GM11168 (cell line): Measurements from ENCODE around the gene PGM2.

Source experiments
- in situ Hi-C: fragments of 300-500 bp; cut with MboI; formaldehyde crosslinking; loops from one replicate; pipeline ENCODE4 v1.12.0; 2022; ENCODE audit warnings: low sequenced_read_pairs; ENCODE audit not compliant: unreplicated experiment

PGM2 gene

DNA sequence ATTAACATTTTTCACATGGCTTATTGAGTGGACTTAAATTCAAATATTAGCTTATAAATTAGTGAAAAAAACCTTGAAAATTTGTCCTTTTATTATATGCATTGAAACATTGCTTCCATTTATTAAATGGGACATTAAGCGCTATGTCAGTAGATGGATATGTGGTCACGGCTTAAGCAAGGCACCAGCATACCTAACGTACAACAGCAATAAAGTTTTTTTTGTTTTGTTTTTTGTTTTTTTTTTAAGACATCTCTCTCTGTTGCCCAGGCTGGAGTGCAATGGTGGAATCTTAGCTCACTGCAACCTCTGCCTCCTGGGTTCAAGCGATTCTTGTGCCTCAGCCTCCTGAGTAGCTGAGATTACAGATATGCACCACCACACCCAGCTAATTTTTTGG lies 31.6 kb downstream of the PGM2 start:
- in situ Hi-C loops = no loop called here

DNA sequence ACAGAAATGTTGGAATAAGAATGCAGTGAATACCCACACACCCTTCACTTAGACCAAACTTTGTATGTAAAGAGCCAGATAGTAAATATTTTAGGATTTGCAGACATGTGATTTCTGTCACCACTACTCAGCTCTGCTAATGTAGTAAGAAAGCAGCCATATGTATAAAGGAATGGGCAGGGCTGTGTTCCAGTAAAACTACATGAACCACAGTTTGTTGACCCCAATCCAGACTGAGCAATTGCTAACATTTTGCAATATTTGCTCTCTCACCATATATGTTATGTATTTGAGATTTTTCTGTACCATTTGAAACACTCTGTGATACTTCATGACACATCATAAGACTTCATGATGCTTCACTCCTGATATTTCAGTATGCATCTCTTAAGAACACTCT lies 32.4 kb downstream of the PGM2 start:
- in situ Hi-C loops = no loop called here

DNA sequence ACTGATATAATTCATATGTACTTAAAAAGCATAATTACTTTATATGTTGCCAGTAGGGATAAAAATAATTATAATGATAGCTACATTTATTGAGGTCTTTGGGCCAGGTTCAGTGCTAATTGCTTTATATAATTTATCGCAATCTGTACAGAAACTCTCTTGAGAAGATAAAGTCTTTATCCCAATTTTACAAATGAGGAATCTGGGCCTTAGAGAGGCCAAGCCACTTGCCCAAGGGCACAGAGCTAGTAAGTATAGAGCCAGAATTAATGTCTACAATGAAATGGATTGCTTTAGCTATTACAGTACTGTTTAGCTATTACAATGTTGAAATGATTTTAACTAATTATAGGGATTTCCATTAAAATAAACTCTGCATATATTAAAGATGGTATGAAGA lies 33.8 kb downstream of the PGM2 start:
- in situ Hi-C loops = no loop called here

DNA sequence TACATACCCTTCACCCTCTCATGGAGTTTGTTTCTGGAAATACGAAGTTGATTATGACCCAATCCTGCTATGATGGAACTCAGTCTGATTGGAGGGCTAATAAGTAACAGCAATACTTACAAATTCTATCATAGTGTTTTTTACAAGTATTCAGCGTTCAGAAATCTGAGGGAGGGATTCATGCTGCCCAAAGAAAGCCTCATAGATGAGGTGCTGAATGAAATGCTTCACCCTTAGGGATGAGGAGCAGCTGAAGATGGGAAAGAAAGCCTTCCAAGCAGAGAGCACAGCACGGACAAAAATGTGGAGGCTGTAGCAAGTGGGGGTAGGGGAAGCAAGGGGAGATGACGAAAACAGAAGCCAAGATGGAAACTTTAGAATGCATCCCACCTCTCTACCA lies 36.5 kb downstream of the PGM2 start:
- in situ Hi-C loops = no loop called here

DNA sequence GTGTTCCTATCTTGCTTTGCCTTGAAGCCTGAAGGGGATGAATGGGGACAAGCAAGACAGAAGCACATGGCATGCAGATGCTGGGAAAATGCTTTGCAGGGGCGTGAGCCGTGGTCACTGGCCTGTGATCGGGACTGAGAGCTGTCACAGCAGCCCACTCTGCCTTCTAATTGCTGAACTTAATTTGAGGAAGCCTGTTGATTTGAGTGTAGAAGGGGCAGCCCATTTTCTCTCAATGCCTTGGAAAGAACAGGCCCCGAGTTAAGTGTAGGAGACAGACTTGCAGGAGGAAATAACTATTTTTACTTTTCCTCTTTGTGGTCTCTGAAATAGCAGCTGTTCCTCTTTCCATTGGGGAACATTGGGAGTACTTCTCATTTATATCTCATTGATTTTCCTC lies 38.3 kb downstream of the PGM2 start:
- in situ Hi-C loops = no loop called here

DNA sequence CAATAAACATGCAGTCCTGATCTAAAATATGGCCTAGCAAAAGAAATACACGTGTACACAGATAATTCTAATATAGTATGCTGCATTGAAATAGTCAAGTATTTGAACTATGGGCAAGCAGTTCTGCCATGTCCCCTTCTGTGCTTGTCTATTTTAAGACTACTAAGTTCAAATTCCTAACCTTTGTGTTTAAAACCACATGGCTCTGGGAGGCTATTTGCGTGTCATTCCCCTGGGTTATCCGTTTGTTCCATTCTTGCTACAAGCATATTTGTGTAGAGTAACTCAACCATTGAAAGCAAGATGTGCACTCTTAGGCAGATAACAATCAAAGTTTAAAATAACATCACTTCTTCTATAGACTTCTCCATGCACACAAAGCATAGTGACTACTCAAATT lies 39.0 kb downstream of the PGM2 start:
- in situ Hi-C loops = no loop called here

DNA sequence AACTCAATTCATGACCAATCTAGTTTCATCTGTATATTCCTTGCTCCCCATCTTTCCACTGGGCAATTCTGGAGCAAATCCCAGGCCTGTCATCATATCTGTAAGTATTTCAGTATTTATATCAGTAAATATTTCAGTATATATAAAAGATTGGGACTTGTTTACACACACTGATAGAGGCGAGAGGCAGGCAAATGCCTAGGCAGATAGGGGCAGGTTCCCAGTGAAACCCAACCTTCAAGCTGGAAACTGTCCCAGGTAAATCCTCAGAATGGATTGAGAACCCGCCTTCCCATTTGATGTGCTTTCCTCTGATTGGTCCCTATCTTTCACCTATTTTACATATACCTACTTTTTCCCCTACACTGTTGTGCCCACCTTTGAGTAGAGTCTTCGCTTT lies 40.6 kb downstream of the PGM2 start:
- in situ Hi-C loops = no loop called here

DNA sequence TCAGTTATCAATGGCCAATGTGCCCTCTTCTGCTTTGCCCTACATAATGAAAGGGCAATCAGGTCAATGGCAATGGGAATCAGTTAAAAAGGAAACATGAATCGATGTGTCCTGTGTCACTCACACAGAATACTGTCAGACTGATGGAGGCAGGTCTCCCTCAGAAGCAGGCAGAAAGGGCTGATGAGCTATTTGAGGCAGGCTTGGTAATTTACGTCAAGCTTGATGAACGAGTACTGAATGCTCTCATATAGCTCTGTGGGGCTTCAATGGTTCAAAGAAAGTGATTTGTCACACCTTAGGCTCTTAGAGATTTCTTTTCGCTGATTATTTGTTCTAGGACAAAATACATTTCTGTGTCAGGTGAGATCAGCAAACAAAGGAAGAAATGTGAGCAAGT lies 41.8 kb downstream of the PGM2 start:
- in situ Hi-C loops = no loop called here

DNA sequence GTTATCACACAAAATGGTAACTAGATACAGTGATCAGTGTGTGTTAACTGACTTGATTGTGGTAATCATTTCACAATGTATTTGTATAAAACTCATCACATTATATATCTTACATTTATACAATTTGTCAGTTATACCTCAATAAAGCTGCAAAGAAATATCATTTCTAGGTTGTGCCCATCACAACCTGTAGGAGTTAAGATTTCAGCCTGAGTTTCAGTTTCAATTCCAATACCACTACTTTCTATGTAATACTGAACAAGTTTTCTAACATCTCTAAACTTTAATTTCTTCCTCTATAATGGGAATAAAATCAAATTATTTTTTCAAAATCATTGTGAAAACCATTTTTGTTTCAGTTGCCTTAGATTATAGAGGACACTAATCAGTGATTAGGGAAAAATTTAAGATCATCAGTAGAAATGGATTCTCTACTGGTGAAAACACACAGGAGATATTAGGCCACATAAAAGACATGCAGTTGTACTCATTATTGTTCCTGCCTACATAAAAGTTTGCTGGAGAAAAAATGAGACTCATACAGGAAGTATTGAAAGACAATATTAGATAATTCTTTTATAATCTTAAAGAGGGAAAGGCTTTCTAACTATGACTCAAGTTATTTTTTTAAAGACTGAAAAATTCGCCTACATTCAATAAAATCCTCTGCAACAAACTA lies 46.0 kb downstream of the PGM2 start:
- in situ Hi-C loops = no loop called here

DNA sequence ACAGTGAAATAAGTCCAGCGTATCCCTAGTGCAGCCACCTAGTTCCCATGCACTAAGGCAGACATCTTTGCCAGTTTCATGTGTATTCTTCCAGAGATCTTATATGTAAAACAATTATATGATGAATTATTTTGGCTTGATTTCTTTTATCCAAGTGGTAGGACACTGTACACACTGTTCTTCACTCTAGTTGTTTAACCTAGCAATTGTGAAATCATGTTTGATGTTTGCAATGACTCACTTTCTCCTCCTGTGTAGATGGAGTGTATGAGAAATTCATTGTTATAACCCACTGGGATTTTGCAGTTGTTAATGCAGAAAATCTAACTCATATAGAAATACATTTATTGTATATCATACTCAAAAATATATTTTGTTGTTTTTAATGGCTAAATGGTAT lies 46.9 kb downstream of the PGM2 start:
- in situ Hi-C loops = no loop called here

DNA sequence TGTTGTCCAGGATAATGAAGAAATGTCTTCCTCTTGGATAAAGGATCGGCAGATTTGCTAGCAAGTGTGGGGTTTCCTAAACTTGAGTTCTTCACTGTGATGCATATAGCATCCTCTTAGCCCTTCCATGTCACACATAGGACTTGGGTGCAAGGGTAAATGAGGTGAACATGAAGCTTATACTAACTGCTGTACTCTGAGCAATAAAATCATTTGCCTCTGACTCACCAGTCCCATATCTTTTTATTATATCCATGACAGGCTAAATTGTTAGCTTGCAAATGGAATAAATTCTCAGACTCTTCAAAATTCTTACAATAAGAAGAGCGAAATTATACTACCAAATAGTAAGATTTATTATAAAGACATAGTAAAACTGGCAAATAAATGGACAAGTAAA lies 49.7 kb downstream of the PGM2 start:
- in situ Hi-C loops = no loop called here

DNA sequence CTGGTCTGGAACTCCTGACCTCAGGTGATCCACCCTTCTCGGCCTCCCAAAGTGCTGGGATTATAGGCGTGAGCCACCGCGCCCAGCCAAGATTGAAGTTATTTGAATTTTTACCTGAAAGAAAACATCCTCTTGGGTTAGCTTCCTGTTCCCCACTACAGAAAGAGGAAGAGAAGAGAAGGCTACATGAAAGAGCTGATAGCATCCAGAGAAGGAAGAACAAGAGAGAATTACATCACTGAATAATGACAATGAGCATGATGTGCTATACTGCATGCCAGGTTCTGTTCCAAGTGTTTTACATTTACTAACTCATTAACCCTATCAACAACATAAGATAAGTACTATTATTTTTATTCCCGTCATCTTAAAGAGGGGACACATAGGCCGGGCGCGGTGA lies 52.9 kb downstream of the PGM2 start:
- in situ Hi-C loops = no loop called here

DNA sequence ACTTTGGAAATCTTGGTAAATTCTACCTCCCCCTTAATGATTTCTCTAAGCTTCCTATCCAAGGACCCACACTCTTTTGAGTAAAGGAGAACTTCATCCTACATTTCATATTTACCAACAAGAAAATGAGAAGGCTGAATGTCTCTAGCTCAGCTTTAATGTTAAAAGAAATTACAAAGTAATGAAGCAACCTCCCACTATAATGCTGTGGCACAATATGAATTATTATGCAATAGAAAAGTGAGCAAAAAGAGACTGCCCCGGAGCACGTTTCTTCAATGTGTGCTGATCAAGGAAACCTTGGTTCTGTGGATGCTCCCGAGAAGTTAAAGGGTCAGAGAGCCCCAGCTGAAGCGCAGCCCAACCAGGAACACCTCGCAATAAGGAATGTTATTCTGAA lies 55.3 kb downstream of the PGM2 start:
- in situ Hi-C loops = no loop called here

DNA sequence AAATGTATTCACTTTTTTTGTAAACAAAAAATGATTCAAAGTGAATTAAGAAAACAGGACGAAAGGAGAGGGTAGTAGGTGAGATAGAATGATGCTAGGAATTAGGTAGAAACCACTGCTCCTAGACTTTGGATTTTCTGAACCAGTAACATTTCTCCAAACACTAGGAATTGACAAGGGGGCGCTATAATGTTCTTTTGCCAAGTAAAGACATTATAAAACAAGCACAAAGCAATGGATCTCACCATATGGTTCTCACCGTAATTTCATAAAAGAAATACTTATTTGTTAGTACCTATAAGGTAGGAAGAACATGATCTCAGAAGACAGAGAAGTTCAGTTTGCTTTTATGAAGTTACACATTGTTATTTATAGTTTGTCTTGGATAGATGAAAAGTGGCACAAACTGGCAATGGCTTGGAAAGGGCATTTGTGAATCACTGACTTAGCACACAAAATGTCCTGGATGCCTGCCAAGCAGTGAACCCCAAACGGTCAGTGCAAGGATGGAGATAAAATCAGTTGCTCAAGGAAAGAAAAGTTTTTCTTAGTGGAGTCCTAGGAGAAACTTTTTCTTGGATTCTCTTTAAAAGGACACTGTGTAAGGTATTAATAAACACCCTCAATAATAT lies 56.3 kb downstream of the PGM2 start:
- in situ Hi-C loops = no loop called here

DNA sequence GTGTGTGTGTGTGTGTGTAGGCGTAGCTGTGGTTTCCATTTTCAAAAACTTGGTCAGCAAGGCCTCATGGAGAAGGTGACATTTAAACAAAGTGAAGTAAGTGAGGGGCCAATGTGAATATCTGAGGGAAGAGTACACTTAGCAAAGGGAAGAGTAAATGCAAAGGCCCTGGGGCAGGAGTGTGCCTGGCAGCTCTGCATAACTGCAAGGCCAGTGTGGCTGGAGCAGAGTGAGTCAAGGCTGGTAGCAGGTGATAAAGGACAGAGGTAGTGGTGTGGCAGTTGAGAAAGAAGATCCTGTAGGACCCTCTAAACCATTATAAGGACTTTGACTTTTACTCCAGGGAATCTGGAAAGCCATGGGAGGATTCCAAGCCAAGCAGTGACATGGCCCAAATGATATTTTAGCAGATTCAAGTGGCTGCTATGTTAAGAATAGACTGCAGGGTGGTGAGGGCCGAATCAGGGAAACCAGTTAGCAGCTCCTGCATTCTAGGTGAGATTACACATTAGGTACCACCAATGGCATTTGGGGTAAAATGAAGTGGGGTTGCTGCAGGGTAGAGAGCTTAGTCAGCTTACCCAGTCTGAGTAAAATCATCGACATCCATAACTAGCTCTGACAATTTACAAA lies 58.5 kb downstream of the PGM2 start:
- in situ Hi-C loops = no loop called here

DNA sequence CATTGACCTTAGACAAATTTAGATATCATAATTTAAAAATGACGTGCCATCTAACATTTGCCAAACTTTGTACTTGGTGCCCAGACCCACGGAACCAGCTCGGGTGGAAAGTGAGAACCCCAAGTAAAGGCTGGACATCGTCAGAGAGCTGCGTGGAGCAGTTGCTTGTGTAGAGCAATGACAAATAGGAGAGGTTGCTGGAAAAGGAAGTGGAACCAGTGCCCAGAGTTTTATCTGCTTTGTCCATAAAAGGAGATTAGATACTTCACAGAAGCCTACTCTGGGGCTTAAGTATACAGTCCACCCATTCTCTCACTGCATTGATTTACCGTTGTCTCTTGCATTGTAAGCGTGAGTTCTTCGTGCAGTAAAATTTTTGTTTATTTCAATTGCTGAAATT lies 59.0 kb downstream of the PGM2 start:
- in situ Hi-C loops = no loop called here

DNA sequence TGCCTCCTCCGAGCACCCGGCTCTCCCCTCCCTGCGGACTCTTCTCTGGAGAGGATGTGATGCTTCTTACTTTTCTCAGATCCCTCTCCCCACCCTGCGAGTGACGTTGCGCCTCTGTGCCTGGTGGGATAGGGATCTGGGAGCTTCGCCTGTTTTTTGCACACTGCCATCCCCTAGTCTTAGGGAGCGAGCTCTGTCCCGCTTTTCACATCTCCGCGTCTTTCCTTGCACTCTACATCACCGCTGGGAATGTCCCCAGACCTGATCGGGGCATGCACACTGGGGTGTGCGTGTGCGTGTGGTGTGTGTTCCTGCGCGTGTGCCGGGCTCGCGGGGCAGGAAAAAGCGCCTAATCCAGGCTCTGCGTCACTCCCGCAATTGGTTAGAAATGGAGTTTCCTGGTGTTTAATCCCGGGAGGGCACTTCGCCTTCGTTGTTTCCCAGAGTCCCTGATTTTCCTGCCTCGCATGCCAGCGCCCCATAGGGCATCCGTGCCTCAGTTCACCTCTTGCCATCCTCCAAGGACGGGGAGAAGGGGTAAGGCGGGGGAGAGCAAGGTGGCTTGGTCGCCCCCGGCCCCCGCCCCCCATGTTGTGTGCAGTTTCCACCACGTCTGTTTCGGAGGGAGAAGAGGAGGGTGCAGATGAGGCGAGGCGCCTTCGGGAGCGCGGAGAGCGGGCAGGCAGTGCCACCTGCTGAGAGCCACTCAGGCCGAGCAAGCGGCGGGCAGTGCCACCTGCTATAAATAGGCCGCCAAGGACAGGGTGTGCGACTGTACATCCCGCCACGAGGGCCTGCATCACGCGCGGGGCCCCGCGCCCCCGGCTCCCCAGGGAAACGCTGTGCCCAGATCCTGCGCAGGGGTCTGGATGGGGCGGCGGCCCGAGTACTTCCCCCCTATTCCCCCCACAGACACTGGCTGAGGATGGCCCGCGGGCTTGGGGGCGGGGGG lies 63.6 kb downstream of the PGM2 start:
- in situ Hi-C loops = no loop called here

DNA sequence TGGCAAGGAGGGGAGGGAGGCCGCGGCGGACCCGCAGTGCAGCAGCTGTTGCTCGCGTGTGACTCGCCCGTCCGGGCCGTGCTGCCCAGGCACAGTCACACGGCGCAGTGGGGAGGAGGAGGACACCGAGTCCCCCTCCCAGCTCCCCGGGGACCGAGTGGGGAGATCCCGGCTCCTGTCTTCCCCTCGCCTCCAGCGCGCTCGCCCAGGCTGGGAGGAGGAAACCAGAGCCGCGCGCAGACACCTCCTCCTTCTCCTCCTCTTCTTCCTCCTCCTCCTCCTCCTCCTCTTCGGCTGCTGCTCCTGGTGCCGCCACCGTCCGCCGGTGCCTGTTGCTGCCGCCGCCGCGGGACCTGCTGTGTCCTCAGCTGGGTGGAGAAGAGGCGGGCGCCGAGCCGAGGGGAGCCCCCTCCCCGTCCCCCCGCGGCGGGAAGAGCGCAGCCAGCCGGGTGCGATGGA lies 64.3 kb downstream of the PGM2 start, which contains the start of gene TBC1D1:
Gene TBC1D1 (plus strand): TSS at position 284 of the 459 bp plus-strand sequence. CDS start 11,012 bp downstream, outside the sequence.
- in situ Hi-C loops = no loop called here

DNA sequence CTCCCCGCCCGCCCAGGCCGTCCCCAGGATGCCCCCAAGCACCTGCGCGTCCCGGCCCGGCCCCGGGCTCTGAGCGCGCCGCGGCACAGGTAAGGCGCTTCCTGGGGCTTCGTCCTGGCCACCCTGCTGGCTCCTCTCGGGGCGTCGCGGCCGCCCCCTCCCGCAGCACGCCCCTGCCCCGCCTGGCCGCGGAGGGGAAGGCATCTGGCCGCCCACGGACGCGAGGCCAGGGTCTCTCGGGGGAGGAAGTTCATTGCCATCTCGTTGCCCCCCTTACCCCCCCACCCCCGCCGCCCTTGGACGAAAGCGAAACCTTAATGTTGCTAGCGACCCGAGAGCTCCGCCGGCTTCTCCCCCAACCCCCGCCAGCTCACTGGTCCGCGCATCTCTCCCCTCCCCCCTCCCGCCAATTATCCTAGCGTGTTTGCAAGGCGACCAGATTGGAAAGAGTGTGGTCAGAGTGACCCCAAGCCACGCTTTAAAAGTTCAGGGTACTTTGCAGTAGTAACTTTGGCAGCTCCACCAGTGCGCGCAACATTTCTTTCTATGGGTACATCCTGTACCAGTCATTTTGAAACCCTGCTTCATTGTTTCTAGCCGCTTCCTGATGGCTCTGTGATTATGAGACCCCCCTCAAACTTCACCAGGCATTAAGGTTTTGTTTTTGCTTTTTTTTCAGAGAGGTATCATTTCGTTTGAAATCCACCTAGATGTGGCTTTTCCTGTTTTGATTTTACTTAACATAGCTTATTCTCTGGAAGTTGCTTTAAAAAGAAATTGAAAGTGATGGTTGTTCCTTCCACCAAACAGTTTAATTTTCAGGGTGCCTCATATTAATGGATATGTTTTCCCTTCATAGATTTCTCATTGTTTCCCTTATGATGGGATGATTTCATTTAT lies 65.0 kb downstream of the PGM2 start:
- in situ Hi-C loops = no loop called here

DNA sequence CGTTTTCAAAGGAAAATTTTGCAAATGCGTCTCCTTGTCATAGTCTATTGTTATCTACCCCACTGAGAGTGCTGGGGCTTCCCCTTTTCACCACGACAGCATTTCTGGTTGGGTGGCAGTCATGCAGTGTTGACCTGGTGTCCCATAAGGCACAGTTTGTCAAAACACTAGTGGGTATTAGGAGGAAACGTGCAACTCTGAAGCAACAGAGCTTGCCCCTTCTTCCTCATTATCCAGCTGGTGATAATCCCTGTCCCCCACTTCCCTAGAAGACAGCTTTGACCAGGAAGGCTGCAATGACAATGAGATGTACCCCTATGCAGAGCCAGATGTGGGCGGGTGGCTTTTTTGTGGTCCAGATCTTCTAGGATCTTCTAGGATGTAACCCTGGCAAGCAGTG lies 66.2 kb downstream of the PGM2 start:
- in situ Hi-C loops = no loop called here
